Hematopoietic multipotent progenitor cell treated with erythropoietin and hydrocortisone succinate and interleukin-3 and kit ligand, for 4 days (in vitro differentiated cells): ENCODE results near the gene ANKRD6.
A peak's percentile ranks its signal among the peaks of the same experiment; 100 is the strongest.

Experiments used
- DNase-seq: peaks from one replicate; pipeline ENCODE4 v3.0.0-alpha.2; 2015

The ANKRD6 gene

GRCh38 chr6:89667872-89668556 is 235.1 kb downstream of the ANKRD6 start:
- no peak for DNase-seq

- no peak for DNase-seq
These were observed 236.1 kb downstream of the ANKRD6 start for GRCh38 chr6:89669002-89669401.

GRCh38 chr6:89670935-89671565 is 238.1 kb downstream of the ANKRD6 start:
- DNase-seq = no peak

GRCh38 chr6:89675949-89676748 is 243.2 kb downstream of the ANKRD6 start:
- DNase-seq = peak; percentile 5

GRCh38 chr6:89678531-89678930 is 245.6 kb downstream of the ANKRD6 start:
- DNase-seq = no peak

- no peak for DNase-seq
These were observed 246.5 kb downstream of the ANKRD6 start for GRCh38 chr6:89679215-89680120.

GRCh38 chr6:89680150-89680549 is 247.2 kb downstream of the ANKRD6 start:
- DNase-seq = peak; percentile 50

- no peak for DNase-seq
These were observed 247.6 kb downstream of the ANKRD6 start for GRCh38 chr6:89680551-89680950.

GRCh38 chr6:89681983-89682564 is 249.1 kb downstream of the ANKRD6 start:
- no peak for DNase-seq

GRCh38 chr6:89682991-89683390 is 250.0 kb downstream of the ANKRD6 start:
- no peak for DNase-seq
